ENCODE measurements around the gene ARMCX2.

Gene ARMCX2

DNA sequence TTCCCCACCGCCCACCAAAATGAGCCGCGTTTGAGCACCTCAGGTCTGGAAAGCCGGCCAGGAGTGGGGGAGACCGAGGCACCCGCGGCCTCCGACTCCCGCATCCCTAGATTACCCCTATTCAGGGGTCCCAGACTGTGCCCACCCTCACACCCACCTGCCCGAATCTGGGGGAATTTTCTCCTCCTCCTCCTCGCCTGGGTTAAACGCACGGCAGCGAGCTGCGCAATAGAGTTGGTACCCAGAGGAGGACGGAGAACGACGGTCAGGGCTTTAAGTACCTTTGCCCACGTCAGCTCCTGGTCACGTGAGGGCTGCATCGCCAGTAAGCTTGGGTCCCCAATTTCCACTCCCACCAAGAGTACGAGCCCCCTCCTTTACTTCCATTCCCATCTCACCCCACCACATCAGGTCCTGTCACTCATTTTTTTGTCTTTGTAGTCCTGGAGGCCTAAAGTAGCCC lies at the start of gene ARMCX2:
TSS of gene ARMCX2 (minus strand) at position 250 of the 463 bp plus-strand sequence. CDS start 2,262 bp downstream, outside the sequence.
- DNase-seq (ENCODE audit: low read depth), result peak; percentile 66
- TF ChIP-seq, protein P1, sequence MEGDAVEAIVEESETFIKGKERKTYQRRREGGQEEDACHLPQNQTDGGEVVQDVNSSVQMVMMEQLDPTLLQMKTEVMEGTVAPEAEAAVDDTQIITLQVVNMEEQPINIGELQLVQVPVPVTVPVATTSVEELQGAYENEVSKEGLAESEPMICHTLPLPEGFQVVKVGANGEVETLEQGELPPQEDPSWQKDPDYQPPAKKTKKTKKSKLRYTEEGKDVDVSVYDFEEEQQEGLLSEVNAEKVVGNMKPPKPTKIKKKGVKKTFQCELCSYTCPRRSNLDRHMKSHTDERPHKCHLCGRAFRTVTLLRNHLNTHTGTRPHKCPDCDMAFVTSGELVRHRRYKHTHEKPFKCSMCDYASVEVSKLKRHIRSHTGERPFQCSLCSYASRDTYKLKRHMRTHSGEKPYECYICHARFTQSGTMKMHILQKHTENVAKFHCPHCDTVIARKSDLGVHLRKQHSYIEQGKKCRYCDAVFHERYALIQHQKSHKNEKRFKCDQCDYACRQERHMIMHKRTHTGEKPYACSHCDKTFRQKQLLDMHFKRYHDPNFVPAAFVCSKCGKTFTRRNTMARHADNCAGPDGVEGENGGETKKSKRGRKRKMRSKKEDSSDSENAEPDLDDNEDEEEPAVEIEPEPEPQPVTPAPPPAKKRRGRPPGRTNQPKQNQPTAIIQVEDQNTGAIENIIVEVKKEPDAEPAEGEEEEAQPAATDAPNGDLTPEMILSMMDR (conservative IDR thresholded peaks at IDR 0.05; ENCODE audit: control insufficient read depth, insufficient read depth, low read depth, low read length), result no peak
- peak within 1 kb of the TSS; percentile 69 for H3K4me3 ChIP-seq (ENCODE audit: control insufficient read depth, low read depth, low read length)

DNA sequence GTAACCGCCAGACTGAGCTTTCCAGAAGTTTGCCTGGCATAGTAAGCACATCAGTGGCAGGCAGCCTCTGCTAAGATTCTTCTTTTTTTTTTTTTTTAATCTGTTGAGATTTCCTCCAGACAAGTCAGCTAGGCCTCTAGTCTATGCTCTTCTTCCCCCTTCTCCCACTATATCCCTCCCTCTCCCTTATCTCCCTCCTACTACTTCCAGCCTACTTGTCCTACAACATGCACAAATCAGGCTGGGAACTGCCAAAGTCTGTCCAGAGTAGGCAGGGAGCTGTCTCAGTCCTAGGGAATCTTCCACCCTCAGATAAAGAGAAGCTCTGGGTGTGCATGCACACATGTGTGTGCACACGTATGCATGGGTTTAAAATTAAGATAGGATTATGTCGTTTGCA lies 49.7 kb upstream of the ARMCX2 start:
- no peak for DNase-seq (ENCODE audit: low read depth)
- TF ChIP-seq, protein P1 (conservative IDR thresholded peaks at IDR 0.05; ENCODE audit: control insufficient read depth, insufficient read depth, low read depth, low read length), result no peak
- no peak overlapping the region for H3K4me3 ChIP-seq (ENCODE audit: control insufficient read depth, low read depth, low read length)

DNA sequence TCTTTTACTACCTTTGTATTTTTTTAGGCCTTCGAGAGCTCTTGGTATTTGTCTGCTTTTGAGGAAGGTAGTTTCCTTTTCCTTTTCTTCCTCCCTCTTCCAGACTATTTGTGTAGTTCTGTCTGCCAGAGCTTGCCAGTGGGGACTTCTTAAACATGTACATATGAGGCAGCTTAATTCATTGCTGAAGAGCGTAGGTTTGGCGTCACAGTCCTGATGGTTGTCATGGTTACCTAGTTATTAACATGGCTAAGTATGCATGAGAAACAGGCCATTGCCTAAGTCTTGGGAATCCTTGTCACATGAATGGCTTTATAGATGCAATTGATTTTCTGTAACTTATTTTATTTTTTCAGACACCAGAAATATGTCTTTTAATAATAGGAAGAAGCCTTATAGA lies 48.5 kb upstream of the ARMCX2 start:
- peak; percentile 8 for DNase-seq (ENCODE audit: low read depth)
- no peak overlapping the region for H3K4me3 ChIP-seq (ENCODE audit: control insufficient read depth, low read depth, low read length)
- TF ChIP-seq, protein P1 (conservative IDR thresholded peaks at IDR 0.05; ENCODE audit: control insufficient read depth, insufficient read depth, low read depth, low read length), result no peak

DNA sequence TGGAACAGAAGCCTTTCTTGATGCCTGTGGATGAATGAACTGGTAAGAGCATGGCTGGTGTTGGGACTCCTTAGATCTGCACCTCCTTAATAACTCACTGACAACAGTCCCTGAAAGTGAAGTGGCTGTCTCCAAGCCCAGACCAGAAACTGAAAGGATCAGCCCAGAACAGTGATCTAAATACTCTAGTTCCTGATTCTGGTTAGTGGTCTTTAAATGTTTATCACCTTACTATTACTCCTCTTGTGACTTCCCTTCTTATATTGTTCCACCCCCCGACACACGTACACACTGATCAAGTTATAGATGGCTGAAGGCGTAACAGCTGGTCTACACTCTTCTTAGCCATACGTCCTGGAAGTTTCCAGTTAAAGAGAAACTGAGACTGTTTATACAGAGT lies 33.8 kb upstream of the ARMCX2 start:
- no peak overlapping the region for H3K4me3 ChIP-seq (ENCODE audit: control insufficient read depth, low read depth, low read length)
- no peak for DNase-seq (ENCODE audit: low read depth)
- TF ChIP-seq, protein P1 (conservative IDR thresholded peaks at IDR 0.05; ENCODE audit: control insufficient read depth, insufficient read depth, low read depth, low read length), result no peak

DNA sequence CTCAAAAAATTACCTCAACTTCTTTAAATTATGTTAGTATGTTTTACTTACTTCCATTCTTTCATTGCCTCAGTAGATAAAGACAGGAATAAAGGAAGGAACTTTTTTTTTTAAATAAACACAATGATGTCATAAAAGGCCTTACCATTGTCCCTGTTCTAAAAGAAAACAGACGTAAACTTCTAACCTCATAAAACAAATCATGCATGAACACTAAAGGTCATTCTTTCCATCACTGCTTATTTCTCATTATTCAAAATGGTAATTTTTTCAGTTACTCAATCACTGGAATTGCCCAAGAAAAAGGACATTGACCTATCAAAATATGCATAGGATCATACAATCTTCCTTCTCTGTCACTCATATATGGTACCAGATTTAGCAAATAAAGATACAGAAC lies 32.2 kb upstream of the ARMCX2 start:
- TF ChIP-seq, protein P1 (conservative IDR thresholded peaks at IDR 0.05; ENCODE audit: control insufficient read depth, insufficient read depth, low read depth, low read length), result no peak
- no peak overlapping the region for H3K4me3 ChIP-seq (ENCODE audit: control insufficient read depth, low read depth, low read length)
- DNase-seq (ENCODE audit: low read depth), result no peak

DNA sequence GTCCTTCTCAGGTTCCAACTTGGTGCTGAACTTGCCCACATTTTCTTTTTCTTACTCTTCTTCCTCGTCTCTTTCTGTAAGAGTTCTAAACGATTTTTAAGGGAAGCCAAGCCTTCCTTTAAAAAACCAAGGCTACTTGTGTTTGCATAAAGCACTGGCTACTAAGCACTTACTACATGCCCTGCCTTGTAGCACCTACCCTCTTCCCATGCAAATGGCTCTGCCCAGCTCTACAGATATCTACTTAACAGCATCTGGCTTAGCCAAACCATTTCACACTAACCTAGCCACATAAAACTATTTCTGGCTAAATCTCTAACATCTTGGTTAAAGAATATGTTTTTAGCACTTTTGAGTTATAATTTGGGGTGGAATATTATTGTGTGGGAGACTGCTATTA lies 26.9 kb upstream of the ARMCX2 start:
- no peak overlapping the region for H3K4me3 ChIP-seq (ENCODE audit: control insufficient read depth, low read depth, low read length)
- no peak for DNase-seq (ENCODE audit: low read depth)
- TF ChIP-seq, protein P1 (conservative IDR thresholded peaks at IDR 0.05; ENCODE audit: control insufficient read depth, insufficient read depth, low read depth, low read length), result no peak

DNA sequence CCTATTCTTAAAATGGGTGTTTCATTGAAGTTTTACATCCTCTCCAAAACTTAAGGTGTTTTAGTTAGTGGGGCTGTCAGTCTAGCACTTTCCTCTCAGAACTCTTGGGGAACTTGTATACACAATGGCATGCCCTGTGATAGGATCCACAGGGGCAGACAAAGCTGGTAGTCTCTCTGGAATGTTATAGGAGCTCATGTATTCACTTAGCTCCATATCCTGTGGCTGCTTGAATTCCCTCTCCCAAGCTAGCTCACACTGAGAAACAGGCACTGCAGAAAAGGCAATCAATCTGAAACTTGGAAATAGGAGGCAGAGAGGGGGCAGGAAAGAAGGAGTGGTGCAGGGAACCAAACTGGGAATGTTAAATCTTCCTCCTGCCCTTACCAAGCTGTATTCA lies 26.3 kb upstream of the ARMCX2 start:
- H3K4me3 ChIP-seq (ENCODE audit: control insufficient read depth, low read depth, low read length), result no peak overlapping the region
- TF ChIP-seq, protein P1 (conservative IDR thresholded peaks at IDR 0.05; ENCODE audit: control insufficient read depth, insufficient read depth, low read depth, low read length), result no peak
- DNase-seq (ENCODE audit: low read depth), result no peak
